ENCODE measurements around the gene FPR3. TPM values are rescaled to one million over a fixed set of nuclear protein-coding genes. Genes with fewer than 3 reads are reported as not detected.

FPR3 gene
- total RNA-seq, 1 experiment from 2014 or later: not detected

- no peaks in the 10 kb centered on the region for H3K23me2 ChIP-seq (ENCODE audit: insufficient read length, low read depth, low read length, poor library complexity, severe bottlenecking)
- Mint-ChIP-seq H3K27me3 (ENCODE audit: low read depth) (no peaks in the 10 kb centered on the region), H3K27ac (no peak overlapping the region), H3K4me3 (no peak overlapping the region), H3K36me3 (ENCODE audit: insufficient read depth in 1 of 3, low read depth in 3 of 3) (peaks cover 7 to 33% (median 28%) of the 10 kb centered on the region in 3 experiments; a peak in 6 of 7 replicates), H3K4me1 (no peaks in the 10 kb centered on the region), H3K9me3 (peaks cover 76 to 78% of the 10 kb centered on the region in 2 experiments)
- no peaks in the 10 kb centered on the region for H3K4me1 ChIP-seq (ENCODE audit: insufficient read depth, low read length)
- H3K9ac ChIP-seq (ENCODE audit: extremely low read depth, insufficient read length, low read length): no peak overlapping the region
- H2AFZ ChIP-seq (ENCODE audit: low read length): no peak overlapping the region
- H3K27ac ChIP-seq (ENCODE audit: insufficient read length, low read depth, low read length): no peak overlapping the region
- H2BK5ac ChIP-seq (ENCODE audit: insufficient read length, low read length): no peak overlapping the region
- no peak overlapping the region for H3K4ac ChIP-seq (ENCODE audit: low read depth, low read length)
- H3K14ac ChIP-seq (ENCODE audit: insufficient read depth, low read length): no peak overlapping the region
- no peaks in the 10 kb centered on the region for H4K20me1 ChIP-seq (ENCODE audit: control insufficient read depth, insufficient read depth, insufficient read length)
- H3K4me2 ChIP-seq (ENCODE audit: insufficient read depth, insufficient read length, low read length): no peak overlapping the region
- no peak overlapping the region for H3K18ac ChIP-seq (ENCODE audit: insufficient read length, low read depth, low read length)
- H4K5ac ChIP-seq (ENCODE audit: insufficient read length, low read depth, low read length): no peak overlapping the region
- no peak overlapping the region for H3T11ph ChIP-seq (ENCODE audit: low read length)
- H3K56ac ChIP-seq (ENCODE audit: insufficient read length, low read depth, low read length): no peak overlapping the region
- no peaks in the 10 kb centered on the region for H3K79me2 ChIP-seq (ENCODE audit: insufficient read depth, low read length)
- WGBS (ENCODE audit: extremely low coverage, insufficient read length, low lambda C conversion rate): no CpG with 5 or more reads among the region's 2 CpGs
- no peak overlapping the region for H2BK120ac ChIP-seq (ENCODE audit: low read depth, low read length, poor library complexity, severe bottlenecking)
- peaks cover 10% of the 10 kb centered on the region for H3K9me3 ChIP-seq (ENCODE audit: control insufficient read depth, low read depth, low read length)
- no peak overlapping the region for H2BK20ac ChIP-seq (ENCODE audit: low read depth, low read length, poor library complexity, severe bottlenecking)
- no peak for DNase-seq
- no peak overlapping the region for H2BK12ac ChIP-seq (ENCODE audit: insufficient read length, low read depth, low read length)
- TF ChIP-seq, protein P1, sequence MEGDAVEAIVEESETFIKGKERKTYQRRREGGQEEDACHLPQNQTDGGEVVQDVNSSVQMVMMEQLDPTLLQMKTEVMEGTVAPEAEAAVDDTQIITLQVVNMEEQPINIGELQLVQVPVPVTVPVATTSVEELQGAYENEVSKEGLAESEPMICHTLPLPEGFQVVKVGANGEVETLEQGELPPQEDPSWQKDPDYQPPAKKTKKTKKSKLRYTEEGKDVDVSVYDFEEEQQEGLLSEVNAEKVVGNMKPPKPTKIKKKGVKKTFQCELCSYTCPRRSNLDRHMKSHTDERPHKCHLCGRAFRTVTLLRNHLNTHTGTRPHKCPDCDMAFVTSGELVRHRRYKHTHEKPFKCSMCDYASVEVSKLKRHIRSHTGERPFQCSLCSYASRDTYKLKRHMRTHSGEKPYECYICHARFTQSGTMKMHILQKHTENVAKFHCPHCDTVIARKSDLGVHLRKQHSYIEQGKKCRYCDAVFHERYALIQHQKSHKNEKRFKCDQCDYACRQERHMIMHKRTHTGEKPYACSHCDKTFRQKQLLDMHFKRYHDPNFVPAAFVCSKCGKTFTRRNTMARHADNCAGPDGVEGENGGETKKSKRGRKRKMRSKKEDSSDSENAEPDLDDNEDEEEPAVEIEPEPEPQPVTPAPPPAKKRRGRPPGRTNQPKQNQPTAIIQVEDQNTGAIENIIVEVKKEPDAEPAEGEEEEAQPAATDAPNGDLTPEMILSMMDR (conservative IDR thresholded peaks at IDR 0.05): no peak
- no peak overlapping the region for H2AK5ac ChIP-seq (ENCODE audit: insufficient read length, low read length)
- H4K91ac ChIP-seq (ENCODE audit: insufficient read length, low read depth, low read length): no peak overlapping the region
- no peaks in the 10 kb centered on the region for H3K27me3 ChIP-seq (ENCODE audit: insufficient read depth, low read length)
- H2BK15ac ChIP-seq (ENCODE audit: low read depth, low read length): no peak overlapping the region
- no peak overlapping the region for H3K23ac ChIP-seq (ENCODE audit: insufficient read length, low read depth, low read length)
- H3K79me1 ChIP-seq (ENCODE audit: insufficient read depth, low read depth, low read length, poor library complexity, severe bottlenecking): no peaks in the 10 kb centered on the region
- H4K8ac ChIP-seq (replicated peaks; ENCODE audit: insufficient read length, low read depth, low read length): no peak overlapping the region
Measured at GRCh38 chr19:51837145-51837544, 42.2 kb downstream of the FPR3 start.

Data from H9 (cell line).